Measurements from ENCODE around the gene MEFV. TPM values are rescaled to one million over a fixed set of nuclear protein-coding genes. Genes with fewer than 3 reads are reported as not detected.

Gene MEFV
- total and polyA plus RNA-seq, 2 of the 13 experiments (the other 11 are each of a cell fraction or from before 2014, with no cell fraction given): 0.22 TPM; not detected in 1

DNA sequence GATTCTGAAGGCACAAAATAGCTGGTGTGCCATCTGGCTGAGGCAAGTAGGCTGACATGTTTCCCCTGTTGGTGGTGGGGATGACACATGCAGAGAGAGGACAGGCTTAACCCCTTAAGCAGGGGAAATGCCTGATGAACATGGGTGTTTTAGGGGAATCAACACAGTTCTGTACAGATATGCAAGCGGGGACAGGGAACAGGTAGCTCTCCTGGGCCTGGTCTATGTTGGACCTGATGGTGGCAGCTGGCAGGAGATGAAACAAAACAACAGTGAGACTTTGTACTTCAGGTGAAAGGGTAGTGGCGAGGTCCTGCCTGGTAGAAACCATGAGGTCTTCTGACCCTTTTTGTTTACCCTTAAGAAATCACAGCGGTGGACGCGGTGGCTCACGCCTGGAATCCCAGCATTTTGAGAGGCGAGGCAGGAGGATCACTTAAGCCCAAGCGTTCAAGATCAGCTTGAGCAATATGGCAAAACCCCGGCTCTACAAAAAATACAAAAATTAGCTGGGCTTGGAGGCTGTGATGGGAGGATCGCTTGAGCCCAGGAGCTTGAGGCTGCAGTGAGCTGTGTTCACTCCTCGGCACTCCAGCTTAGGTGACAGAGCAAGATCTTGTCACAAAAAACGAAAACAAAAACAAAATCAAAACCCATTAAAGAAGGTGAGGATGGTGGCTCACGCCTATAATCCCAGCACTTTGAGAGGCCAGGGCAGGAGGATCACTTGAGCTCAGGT lies 57.9 kb downstream of the MEFV start (continued):
- TF ChIP-seq, protein P1, sequence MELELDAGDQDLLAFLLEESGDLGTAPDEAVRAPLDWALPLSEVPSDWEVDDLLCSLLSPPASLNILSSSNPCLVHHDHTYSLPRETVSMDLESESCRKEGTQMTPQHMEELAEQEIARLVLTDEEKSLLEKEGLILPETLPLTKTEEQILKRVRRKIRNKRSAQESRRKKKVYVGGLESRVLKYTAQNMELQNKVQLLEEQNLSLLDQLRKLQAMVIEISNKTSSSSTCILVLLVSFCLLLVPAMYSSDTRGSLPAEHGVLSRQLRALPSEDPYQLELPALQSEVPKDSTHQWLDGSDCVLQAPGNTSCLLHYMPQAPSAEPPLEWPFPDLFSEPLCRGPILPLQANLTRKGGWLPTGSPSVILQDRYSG (CRISPR knock-in tag; IDR thresholded peaks at IDR 0.05): no peak
- TF ChIP-seq, protein P2, sequence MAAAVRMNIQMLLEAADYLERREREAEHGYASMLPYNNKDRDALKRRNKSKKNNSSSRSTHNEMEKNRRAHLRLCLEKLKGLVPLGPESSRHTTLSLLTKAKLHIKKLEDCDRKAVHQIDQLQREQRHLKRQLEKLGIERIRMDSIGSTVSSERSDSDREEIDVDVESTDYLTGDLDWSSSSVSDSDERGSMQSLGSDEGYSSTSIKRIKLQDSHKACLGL (CRISPR knock-in tag; IDR thresholded peaks at IDR 0.05): no peak
- TF ChIP-seq MATR3 (CRISPR knock-in tag; IDR thresholded peaks at IDR 0.05) (no peak), DMAP1 (CRISPR knock-in tag; IDR thresholded peaks at IDR 0.05) (0 out of 2 replicates have a peak, but pooled peaks have one; percentile 43), SOX6 (IDR thresholded peaks at IDR 0.05) (no peak), SOX6 (CRISPR knock-in tag; IDR thresholded peaks at IDR 0.05) (peak; percentile 76), ZNF446 (CRISPR knock-in tag; IDR thresholded peaks at IDR 0.05) (no peak), SNRNP70 (IDR thresholded peaks at IDR 0.05; ENCODE audit: low read depth, low read length) (no peak), ZNF3 (CRISPR knock-in tag; IDR thresholded peaks at IDR 0.05) (no peak), NBN (conservative IDR thresholded peaks at IDR 0.05) (no peak), RNF2 (conservative IDR thresholded peaks at IDR 0.05; ENCODE audit: low read depth) (no peak), ZNF550 (CRISPR knock-in tag; IDR thresholded peaks at IDR 0.05; ENCODE audit: borderline replicate concordance) (no peak), ZNF138 (CRISPR knock-in tag; IDR thresholded peaks at IDR 0.05; ENCODE audit: low read depth) (no peak), SPEN (CRISPR knock-in tag; IDR thresholded peaks at IDR 0.05; ENCODE audit: low read depth) (no peak), MTF2 (CRISPR knock-in tag; IDR thresholded peaks at IDR 0.05; ENCODE audit: borderline replicate concordance) (no peak), ZBTB7A (CRISPR knock-in tag; IDR thresholded peaks at IDR 0.05) (0 out of 2 replicates have a peak, but pooled peaks have one; percentile 32), ZNF790 (CRISPR knock-in tag; IDR thresholded peaks at IDR 0.05; ENCODE audit: borderline replicate concordance) (no peak), TCF7L2 (IDR thresholded peaks at IDR 0.05; ENCODE audit: low read depth, low read length) (no peak), MAFF (IDR thresholded peaks at IDR 0.05; ENCODE audit: low read depth, low read length) (no peak)
- TF ChIP-seq, protein P3, sequence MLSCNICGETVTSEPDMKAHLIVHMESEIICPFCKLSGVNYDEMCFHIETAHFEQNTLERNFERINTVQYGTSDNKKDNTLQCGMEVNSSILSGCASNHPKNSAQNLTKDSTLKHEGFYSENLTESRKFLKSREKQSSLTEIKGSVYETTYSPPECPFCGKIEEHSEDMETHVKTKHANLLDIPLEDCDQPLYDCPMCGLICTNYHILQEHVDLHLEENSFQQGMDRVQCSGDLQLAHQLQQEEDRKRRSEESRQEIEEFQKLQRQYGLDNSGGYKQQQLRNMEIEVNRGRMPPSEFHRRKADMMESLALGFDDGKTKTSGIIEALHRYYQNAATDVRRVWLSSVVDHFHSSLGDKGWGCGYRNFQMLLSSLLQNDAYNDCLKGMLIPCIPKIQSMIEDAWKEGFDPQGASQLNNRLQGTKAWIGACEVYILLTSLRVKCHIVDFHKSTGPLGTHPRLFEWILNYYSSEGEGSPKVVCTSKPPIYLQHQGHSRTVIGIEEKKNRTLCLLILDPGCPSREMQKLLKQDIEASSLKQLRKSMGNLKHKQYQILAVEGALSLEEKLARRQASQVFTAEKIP (CRISPR knock-in tag; IDR thresholded peaks at IDR 0.05; ENCODE audit: borderline replicate concordance): no peak
- TF ChIP-seq, protein P4, sequence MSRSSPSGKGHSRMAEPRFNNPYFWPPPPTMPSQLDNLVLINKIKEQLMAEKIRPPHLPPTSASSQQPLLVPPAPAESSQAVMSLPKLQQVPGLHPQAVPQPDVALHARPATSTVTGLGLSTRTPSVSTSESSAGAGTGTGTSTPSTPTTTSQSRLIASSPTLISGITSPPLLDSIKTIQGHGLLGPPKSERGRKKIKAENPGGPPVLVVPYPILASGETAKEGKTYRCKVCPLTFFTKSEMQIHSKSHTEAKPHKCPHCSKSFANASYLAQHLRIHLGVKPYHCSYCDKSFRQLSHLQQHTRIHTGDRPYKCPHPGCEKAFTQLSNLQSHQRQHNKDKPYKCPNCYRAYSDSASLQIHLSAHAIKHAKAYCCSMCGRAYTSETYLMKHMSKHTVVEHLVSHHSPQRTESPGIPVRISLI (CRISPR knock-in tag; IDR thresholded peaks at IDR 0.05; ENCODE audit: borderline replicate concordance): no peak
- TF ChIP-seq, protein P5, sequence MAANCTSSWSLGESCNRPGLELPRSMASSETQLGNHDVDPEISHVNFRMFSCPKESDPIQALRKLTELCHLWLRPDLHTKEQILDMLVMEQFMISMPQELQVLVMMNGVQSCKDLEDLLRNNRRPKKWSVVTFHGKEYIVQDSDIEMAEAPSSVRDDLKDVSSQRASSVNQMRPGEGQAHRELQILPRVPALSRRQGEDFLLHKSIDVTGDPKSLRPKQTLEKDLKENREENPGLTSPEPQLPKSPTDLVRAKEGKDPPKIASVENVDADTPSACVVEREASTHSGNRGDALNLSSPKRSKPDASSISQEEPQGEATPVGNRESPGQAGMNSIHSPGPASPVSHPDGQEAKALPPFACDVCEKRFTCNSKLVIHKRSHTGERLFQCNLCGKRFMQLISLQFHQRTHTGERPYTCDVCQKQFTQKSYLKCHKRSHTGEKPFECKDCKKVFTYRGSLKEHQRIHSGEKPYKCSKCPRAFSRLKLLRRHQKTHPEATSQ (CRISPR knock-in tag; IDR thresholded peaks at IDR 0.05; ENCODE audit: borderline replicate concordance): no peak
- TF ChIP-seq, protein P6, sequence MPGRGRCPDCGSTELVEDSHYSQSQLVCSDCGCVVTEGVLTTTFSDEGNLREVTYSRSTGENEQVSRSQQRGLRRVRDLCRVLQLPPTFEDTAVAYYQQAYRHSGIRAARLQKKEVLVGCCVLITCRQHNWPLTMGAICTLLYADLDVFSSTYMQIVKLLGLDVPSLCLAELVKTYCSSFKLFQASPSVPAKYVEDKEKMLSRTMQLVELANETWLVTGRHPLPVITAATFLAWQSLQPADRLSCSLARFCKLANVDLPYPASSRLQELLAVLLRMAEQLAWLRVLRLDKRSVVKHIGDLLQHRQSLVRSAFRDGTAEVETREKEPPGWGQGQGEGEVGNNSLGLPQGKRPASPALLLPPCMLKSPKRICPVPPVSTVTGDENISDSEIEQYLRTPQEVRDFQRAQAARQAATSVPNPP (CRISPR knock-in tag; IDR thresholded peaks at IDR 0.05): no peak
- TF ChIP-seq, protein P7, sequence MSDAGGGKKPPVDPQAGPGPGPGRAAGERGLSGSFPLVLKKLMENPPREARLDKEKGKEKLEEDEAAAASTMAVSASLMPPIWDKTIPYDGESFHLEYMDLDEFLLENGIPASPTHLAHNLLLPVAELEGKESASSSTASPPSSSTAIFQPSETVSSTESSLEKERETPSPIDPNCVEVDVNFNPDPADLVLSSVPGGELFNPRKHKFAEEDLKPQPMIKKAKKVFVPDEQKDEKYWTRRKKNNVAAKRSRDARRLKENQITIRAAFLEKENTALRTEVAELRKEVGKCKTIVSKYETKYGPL (CRISPR knock-in tag; IDR thresholded peaks at IDR 0.05): no peak
